AG04450 (cell line): Measurements from ENCODE around the gene IL20RB. TPM values are rescaled to one million over a fixed set of nuclear protein-coding genes. Genes with fewer than 3 reads are reported as not detected.

Source experiments
- CTCF ChIA-PET: fragments of 300-600, 350-600 bp; formaldehyde crosslinking; extraction: SDS; loops from one replicate; lab custom pipeline; 2022; ENCODE audit warnings: antibody characterized with exemption, inconsistent platforms; lab: Charles Lee
- POLR2A ChIA-PET: fragments of 350-600 bp; formaldehyde crosslinking; extraction: SDS; loops from one replicate; lab custom pipeline; 2021; ENCODE audit warnings: antibody characterized with exemption, inconsistent platforms; lab: Yijun Ruan, JAX
- DNase-seq: peaks from one replicate; pipeline ENCODE4 v3.0.0-alpha.2; 2011; ENCODE audit warnings: low read depth, low spot score
- H3K27ac ChIP-seq: one replicate; pipeline ENCODE4 v1.5.1; 2012; ENCODE audit warnings: low read depth, low read length, control low read depth
- H3K27me3 ChIP-seq: one replicate; pipeline ENCODE4 v1.6.0; 2012; ENCODE audit warnings: low read length; ENCODE audit not compliant: control insufficient read depth, insufficient read depth
- H3K4me3 ChIP-seq: 2 replicates; pipeline ENCODE4 v1.5.1; 2011; ENCODE audit warnings: mild to moderate bottlenecking, low read depth, low read length, control low read depth
- H3K9me3 ChIP-seq: 2 replicates; pipeline ENCODE4 v1.5.1; 2012; ENCODE audit warnings: low read length; ENCODE audit not compliant: control insufficient read depth, insufficient read depth
- polyA plus RNA-seq: library from polyadenylated mRNA; depleted of rRNA; stranded (reverse); fragments of >200 nt; gene quantifications from 2 replicates; pipeline ENCODE4 v1.2.3, GENCODE V29; 2011
- TF ChIP-seq, protein P1 (sequence below): IDR thresholded peaks from 2 replicates; pipeline ENCODE4 v1.5.1; 2011; ENCODE audit warnings: low read depth, low read length, control low read depth, inconsistent platforms

IL20RB gene
- polyA plus RNA-seq, 1 experiment, result 2.1 TPM

DNA sequence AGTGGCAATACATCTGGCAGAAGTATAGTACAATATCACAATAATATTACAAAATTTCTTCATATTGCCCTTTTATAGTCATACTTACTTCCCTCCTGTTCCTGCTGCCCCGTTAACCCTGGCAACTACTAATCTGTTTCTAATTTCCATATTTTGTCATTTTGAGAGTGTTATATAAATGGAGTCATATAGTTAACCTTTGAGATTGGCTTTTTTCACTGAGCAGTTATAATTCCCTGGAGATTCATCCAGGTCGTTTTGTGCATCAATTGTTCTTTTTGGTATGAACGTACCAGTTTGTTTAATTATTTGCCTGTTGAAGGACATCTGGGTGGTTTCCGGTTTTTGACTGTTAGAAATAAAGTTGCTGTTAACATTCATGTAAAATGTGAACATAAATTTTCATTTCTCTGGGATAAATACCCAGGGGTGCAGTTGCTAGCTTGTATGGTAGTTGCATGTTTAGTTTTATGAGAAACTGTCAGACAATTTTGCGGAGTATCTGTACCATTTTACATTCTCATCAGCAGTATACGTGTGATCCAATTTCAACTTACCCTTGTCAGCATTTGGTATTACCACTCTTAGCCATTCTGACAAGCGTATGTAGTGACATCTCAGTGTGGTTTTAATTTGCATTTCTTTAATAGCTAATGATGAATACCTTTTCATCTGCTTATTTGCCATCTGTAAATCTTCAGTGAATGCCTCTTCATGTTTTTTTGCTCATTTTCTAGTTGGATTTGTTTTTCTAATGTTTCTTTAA lies 32.2 kb upstream of the IL20RB start:
- H3K27me3 ChIP-seq, result no peaks in the 10 kb centered on the region
- TF ChIP-seq, protein P1, sequence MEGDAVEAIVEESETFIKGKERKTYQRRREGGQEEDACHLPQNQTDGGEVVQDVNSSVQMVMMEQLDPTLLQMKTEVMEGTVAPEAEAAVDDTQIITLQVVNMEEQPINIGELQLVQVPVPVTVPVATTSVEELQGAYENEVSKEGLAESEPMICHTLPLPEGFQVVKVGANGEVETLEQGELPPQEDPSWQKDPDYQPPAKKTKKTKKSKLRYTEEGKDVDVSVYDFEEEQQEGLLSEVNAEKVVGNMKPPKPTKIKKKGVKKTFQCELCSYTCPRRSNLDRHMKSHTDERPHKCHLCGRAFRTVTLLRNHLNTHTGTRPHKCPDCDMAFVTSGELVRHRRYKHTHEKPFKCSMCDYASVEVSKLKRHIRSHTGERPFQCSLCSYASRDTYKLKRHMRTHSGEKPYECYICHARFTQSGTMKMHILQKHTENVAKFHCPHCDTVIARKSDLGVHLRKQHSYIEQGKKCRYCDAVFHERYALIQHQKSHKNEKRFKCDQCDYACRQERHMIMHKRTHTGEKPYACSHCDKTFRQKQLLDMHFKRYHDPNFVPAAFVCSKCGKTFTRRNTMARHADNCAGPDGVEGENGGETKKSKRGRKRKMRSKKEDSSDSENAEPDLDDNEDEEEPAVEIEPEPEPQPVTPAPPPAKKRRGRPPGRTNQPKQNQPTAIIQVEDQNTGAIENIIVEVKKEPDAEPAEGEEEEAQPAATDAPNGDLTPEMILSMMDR, result no peak
- H3K4me3 ChIP-seq, result no peak overlapping the region
- no peak overlapping the region for H3K27ac ChIP-seq
- POLR2A ChIA-PET, result no interaction called here
- no peak for DNase-seq
- H3K9me3 ChIP-seq, result peaks cover 4% of the 10 kb centered on the region; the same call in 1 of the 2 replicates
- CTCF ChIA-PET, result interaction anchor here (0.6 to 2.6 kb wide), 2 partner anchors 89 to 322 kb away, joined by 5 to 7 read pairs; no protein-coding TSS in a partner anchor

DNA sequence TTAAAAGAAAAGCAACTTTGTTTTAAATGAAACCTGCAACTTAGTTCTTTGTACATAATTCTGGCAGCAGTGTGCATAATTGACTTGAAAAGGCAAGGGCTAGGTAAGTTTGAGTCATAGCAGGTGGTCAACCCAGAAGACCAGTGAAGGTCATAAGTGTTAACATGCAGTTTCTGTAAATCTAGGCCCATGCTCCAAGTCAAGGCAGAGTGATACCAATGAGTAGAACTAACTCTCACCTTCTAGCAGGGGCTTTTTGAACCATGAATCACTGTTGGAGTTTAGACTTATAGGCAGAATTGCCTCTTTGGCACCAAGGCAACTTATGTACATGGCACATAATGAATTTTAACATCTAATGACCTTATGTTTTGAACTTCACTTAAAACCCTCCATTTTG lies 29.5 kb upstream of the IL20RB start:
- H3K9me3 ChIP-seq, result no peaks in the 10 kb centered on the region; the same call in 1 of the 2 replicates
- ChIA-PET POLR2A (no interaction called here), CTCF (interaction anchor here (0.6 kb wide), 1 partner anchor 170 kb away, joined by 3 read pairs; no protein-coding TSS in a partner anchor)
- no peak overlapping the region for H3K27ac ChIP-seq
- TF ChIP-seq, protein P1, result no peak
- H3K4me3 ChIP-seq, result no peak overlapping the region
- H3K27me3 ChIP-seq, result no peaks in the 10 kb centered on the region
- no peak for DNase-seq

DNA sequence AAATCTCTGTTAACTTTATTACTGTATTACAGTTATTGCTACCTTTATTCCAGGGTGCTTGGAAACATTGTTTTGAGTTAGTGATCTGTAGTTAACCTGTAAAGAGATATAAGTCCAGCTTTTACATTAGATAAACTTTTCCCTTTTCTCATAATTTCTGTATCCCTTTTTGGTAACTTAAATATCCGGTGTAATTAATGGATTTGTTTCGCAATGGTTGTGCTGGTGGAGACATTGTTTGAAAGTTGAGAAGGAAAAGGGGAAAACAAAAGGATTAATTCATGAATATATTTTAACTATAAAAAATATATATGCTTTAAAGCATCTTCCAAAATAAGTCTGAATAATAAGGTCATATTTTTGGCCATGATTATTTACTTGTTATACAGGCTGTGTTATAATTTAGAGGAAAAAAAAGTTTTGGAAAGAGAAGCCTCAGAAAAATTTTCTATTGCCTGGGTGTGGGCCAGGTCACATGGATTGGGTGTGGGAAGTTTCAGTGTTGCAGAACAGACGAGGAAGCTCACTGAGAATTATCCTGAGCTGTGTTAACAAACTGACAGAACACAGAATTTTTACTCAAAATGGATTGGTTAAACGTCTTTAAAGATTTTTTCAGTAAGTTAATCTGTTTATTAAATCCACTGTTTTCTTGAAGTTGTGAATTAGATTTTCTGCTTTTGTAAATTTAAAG lies 27.7 kb upstream of the IL20RB start:
- no peaks in the 10 kb centered on the region; the same call in 1 of the 2 replicates for H3K9me3 ChIP-seq
- ChIA-PET POLR2A (interaction anchor here (1.0 kb wide), 1 partner anchor 54 kb away, joined by 4 read pairs; no protein-coding TSS in a partner anchor), CTCF (no interaction called here)
- TF ChIP-seq, protein P1, result no peak
- H3K4me3 ChIP-seq, result no peak overlapping the region
- DNase-seq, result no peak
- no peaks in the 10 kb centered on the region for H3K27me3 ChIP-seq
- no peak overlapping the region for H3K27ac ChIP-seq

DNA sequence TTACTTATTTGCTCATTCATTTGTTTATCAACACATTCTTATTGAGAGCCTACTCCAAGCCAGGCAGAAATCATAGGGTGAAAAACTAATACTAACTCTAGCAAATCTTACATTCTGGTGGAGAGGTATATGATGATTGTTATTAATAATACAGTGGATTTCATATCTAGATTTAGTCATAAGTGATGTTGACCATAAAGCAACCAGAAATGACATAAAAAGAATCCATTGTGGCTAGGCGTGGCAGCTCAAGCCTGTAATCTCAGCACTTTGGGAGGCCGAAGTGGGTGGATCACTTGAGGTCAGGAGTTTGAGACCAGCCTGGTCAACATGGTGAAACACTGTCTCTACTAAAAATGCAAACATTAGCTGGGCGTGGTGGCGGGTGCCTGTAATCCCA lies 26.2 kb upstream of the IL20RB start:
- H3K27me3 ChIP-seq, result no peaks in the 10 kb centered on the region
- no peak for DNase-seq
- ChIA-PET POLR2A (no interaction called here), CTCF (no interaction called here)
- H3K9me3 ChIP-seq, result no peaks in the 10 kb centered on the region
- TF ChIP-seq, protein P1, result no peak
- H3K27ac ChIP-seq, result no peak overlapping the region
- H3K4me3 ChIP-seq, result no peak overlapping the region

DNA sequence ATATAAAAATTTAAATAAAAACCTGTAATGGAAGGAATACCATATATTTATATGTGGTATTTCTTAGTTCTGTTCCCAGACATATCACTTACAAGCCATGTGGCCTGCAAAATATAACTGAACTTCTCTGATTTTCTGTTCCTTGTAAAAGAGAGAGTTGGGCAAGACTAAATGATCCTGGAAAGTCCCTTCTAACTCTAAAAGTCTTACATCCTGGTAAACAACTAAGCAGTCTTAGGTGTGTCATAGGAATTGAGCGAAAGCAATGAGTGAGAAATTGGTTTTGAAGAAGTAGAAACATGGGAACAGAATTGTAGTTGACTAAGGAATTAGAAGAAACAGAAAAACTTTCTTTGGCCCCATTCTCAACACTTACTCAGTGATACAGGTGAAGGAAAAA lies 25.3 kb upstream of the IL20RB start:
- POLR2A ChIA-PET, result no interaction called here
- no peak for DNase-seq

More for the DNA sequence above, 25.3 kb upstream of the IL20RB start:
- H3K4me3 ChIP-seq, result no peak overlapping the region
- CTCF ChIA-PET, result no interaction called here
- TF ChIP-seq, protein P1, result no peak
- H3K27ac ChIP-seq, result no peak overlapping the region
- no peaks in the 10 kb centered on the region for H3K9me3 ChIP-seq
- no peaks in the 10 kb centered on the region for H3K27me3 ChIP-seq
